T-helper 17 cell (primary cell): ENCODE measurements around the gene SVBP. TPM values are rescaled to one million over a fixed set of nuclear protein-coding genes. Genes with fewer than 3 reads are reported as not detected.

Source experiments
- ATAC-seq: fragments of 150-1000 bp; cut with Tn5 transposase; 2 replicates; pipeline ENCODE4 v1.10.0; 2021; ENCODE audit warnings: mild to moderate bottlenecking, moderate library complexity
- DNase-seq, 3 donors: peaks; one replicate each; pipeline versions ENCODE4 v3.0.0 to v3.0.0-alpha.2; 2020 to 2021
- H3K9me3 ChIP-seq: one replicate; pipeline ENCODE4 v1.7.0; 2013; ENCODE audit warnings: low read length, mild to moderate bottlenecking; ENCODE audit not compliant: control insufficient read depth, poor library complexity, severe bottlenecking
- H3K27ac Mint-ChIP-seq: one replicate; pipeline ENCODE4 v1.8.0; 2022; ENCODE audit warnings: mild to moderate bottlenecking, moderate library complexity, mixed read lengths
- H3K27me3 Mint-ChIP-seq: one replicate; pipeline ENCODE4 v1.8.0; 2022; ENCODE audit warnings: mixed read lengths
- H3K36me3 Mint-ChIP-seq: one replicate; pipeline ENCODE4 v1.8.0; 2022; ENCODE audit warnings: low read depth, mixed read lengths
- H3K4me1 Mint-ChIP-seq: one replicate; pipeline ENCODE4 v1.8.0; 2022; ENCODE audit warnings: mild to moderate bottlenecking, mixed read lengths
- H3K4me3 Mint-ChIP-seq: one replicate; pipeline ENCODE4 v1.8.0; 2022; ENCODE audit warnings: mild to moderate bottlenecking, moderate library complexity, mixed read lengths
- total RNA-seq, 4 donors: library from RNA in 2 of 4; stranded (reverse) in 2 of 4; gene quantifications; one replicate each; pipeline ENCODE4 v1.2.3 and lab custom pipeline; 2022 to 2026

SVBP gene
- total RNA-seq, 2 donors from 2014 or later: 16.9 to 18.8 TPM

- DNase-seq (no peak), ATAC-seq (no peak)
- no peaks in the 10 kb centered on the region for H3K27me3 Mint-ChIP-seq
- H3K4me3 Mint-ChIP-seq: no peak overlapping the region
- peaks cover 12% of the 10 kb centered on the region for H3K36me3 Mint-ChIP-seq
- no peaks in the 10 kb centered on the region for H3K9me3 ChIP-seq
- H3K27ac Mint-ChIP-seq: no peak overlapping the region
- H3K4me1 Mint-ChIP-seq: peaks cover 10% of the 10 kb centered on the region
Measured at GRCh38 chr1:42759114-42759513, 58.1 kb downstream of the SVBP start.

GRCh38 chr1:42758641-42759040, 58.6 kb downstream of the SVBP start:
- Mint-ChIP-seq H3K27ac (no peak overlapping the region), H3K4me3 (no peak overlapping the region), H3K4me1 (peaks cover 11% of the 10 kb centered on the region), H3K27me3 (no peaks in the 10 kb centered on the region), H3K36me3 (peaks cover 15% of the 10 kb centered on the region)
- no peak for ATAC-seq
- no peaks in the 10 kb centered on the region for H3K9me3 ChIP-seq
- no peak for DNase-seq

GRCh38 chr1:42757892-42758275, 59.3 kb downstream of the SVBP start:
- Mint-ChIP-seq H3K27me3 (no peaks in the 10 kb centered on the region), H3K4me1 (peaks cover 11% of the 10 kb centered on the region), H3K27ac (no peak overlapping the region), H3K36me3 (peaks cover 15% of the 10 kb centered on the region), H3K4me3 (no peak overlapping the region)
- ATAC-seq (no peak), DNase-seq (no peak)
- no peaks in the 10 kb centered on the region for H3K9me3 ChIP-seq

Other genes starting within 250 kb of the SVBP start
- gene PPIH, start 159.0 kb downstream of the SVBP start, total RNA-seq: 10 to 100 TPM; 31.1 to 39.2 TPM
- gene YBX1, start 135.0 kb downstream of the SVBP start, total RNA-seq: 100 to 1,000 TPM; 340 to 372 TPM
- not detected for gene CLDN19, start 77.2 kb downstream of the SVBP start, total RNA-seq
- gene P3H1, start 50.4 kb downstream of the SVBP start, total RNA-seq: 10 to 100 TPM; 22.5 to 26.7 TPM
- gene C1orf50, start 50.1 kb downstream of the SVBP start, total RNA-seq: 10 to 100 TPM; 14.8 to 15.5 TPM
- gene TMEM269, start 32.4 kb downstream of the SVBP start, total RNA-seq: under 1 TPM; 0.42 to 0.47 TPM
- 1 to 10 TPM; 6.4 to 8.9 TPM for gene ERMAP, start 275 bp downstream of the SVBP start, total RNA-seq
- 1 to 10 TPM; 2.6 to 2.8 TPM for gene ZNF691, start 29.2 kb upstream of the SVBP start, total RNA-seq
- gene SLC2A1, start 141.5 kb upstream of the SVBP start, total RNA-seq: 10 to 100 TPM; 63.7 to 79.0 TPM